ENCODE results near the gene SOX5.
"Not testable (repeated sequence)": the region's sequence is repeated elsewhere in the genome, so short reads cannot be mapped to it uniquely, and the experiment has no call there.

SOX5 gene

GRCh38 chr12:23830210-23830609 lies 119.3 kb downstream of the SOX5 start:
- Histone ChIP-seq H2AFZ (ENCODE audit: low read depth, low read length) (no peak overlapping the region), H2BK12ac (ENCODE audit: low read length in 2 of 2) (no peak overlapping the region), H3K18ac (ENCODE audit: low read depth in 1 of 2, low read length in 2 of 2) (no peak overlapping the region), H3K9ac (ENCODE audit: low read length) (no peak overlapping the region), H3K4me2 (ENCODE audit: low read length, poor library complexity, severe bottlenecking) (no peak overlapping the region), H3K27ac (ENCODE audit: low read length, poor library complexity, severe bottlenecking) (no peak overlapping the region), H3K4me3 (ENCODE audit: insufficient read depth in 1 of 2, low read depth in 1 of 2, low read length in 2 of 2) (no peak overlapping the region), H4K91ac (ENCODE audit: low read length) (no peak overlapping the region), H3K23ac (ENCODE audit: low read length in 2 of 2) (no peak overlapping the region), H2BK15ac (ENCODE audit: low read depth, poor library complexity, severe bottlenecking) (no peak overlapping the region), H3K4me1 (ENCODE audit: control insufficient read depth, insufficient read depth, low read depth, low read length) (no peaks in the 10 kb centered on the region), H3K4ac (ENCODE audit: low read depth in 1 of 2, low read length in 2 of 2) (no peak overlapping the region), H3K9me3 (ENCODE audit: control insufficient read depth, low read length) (no peaks in the 10 kb centered on the region), H3K79me1 (replicated peaks; ENCODE audit: low read length, poor library complexity, severe bottlenecking) (no peaks in the 10 kb centered on the region), H3K27me3 (ENCODE audit: control insufficient read depth in 1 of 2, insufficient read depth in 1 of 2, low read length in 2 of 2) (no peaks in the 10 kb centered on the region), H2BK120ac (ENCODE audit: low read depth, low read length) (no peak overlapping the region), H2AK5ac (ENCODE audit: low read length, severe bottlenecking) (no peak overlapping the region), H3K36me3 (ENCODE audit: control insufficient read depth in 1 of 2, insufficient read depth in 2 of 2, low read depth in 1 of 2, low read length in 2 of 2) (no peaks in the 10 kb centered on the region), H3K14ac (ENCODE audit: low read length in 2 of 2) (no peak overlapping the region), H2BK5ac (ENCODE audit: low read depth, low read length, poor library complexity, severe bottlenecking) (no peak overlapping the region), H4K8ac (ENCODE audit: low read length) (no peak overlapping the region)
- no peak for DNase-seq
- 83% methylated on average over 2 of the region's 2 CpGs for WGBS

DNA sequence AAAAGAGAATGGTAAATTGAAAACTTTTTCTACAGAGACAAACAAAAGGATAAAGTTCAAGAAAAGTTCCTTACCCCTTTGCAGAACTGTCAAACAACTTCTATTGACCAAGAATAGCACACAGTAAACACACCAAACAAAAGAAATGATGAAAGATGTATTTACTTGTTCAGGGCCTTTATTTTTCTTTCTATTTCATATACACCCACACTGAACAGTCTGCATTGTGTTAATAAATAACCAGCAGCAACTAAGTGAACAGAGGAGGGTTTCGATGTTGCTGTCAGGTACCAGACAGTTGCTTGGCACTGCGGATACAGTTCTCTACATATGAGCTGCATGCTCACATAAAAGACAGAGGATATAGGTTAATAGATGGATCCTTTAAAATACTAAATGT lies 122.1 kb downstream of the SOX5 start:
- no peak overlapping the region for H4K91ac ChIP-seq (ENCODE audit: low read length)
- no peak overlapping the region for H2BK15ac ChIP-seq (ENCODE audit: low read depth, poor library complexity, severe bottlenecking)
- H3K4me2 ChIP-seq (ENCODE audit: low read length, poor library complexity, severe bottlenecking) = no peak overlapping the region
- H3K4me1 ChIP-seq (ENCODE audit: control insufficient read depth, insufficient read depth, low read depth, low read length) = no peaks in the 10 kb centered on the region
- no peak overlapping the region for H3K18ac ChIP-seq (ENCODE audit: low read depth in 1 of 2, low read length in 2 of 2)
- H3K27me3 ChIP-seq (ENCODE audit: control insufficient read depth in 1 of 2, insufficient read depth in 1 of 2, low read length in 2 of 2) = no peaks in the 10 kb centered on the region
- no peak overlapping the region for H3K14ac ChIP-seq (ENCODE audit: low read length in 2 of 2)
- H2BK5ac ChIP-seq (ENCODE audit: low read depth, low read length, poor library complexity, severe bottlenecking) = no peak overlapping the region
- no peaks in the 10 kb centered on the region for H3K9me3 ChIP-seq (ENCODE audit: control insufficient read depth, low read length)
- no peaks in the 10 kb centered on the region for H3K36me3 ChIP-seq (ENCODE audit: control insufficient read depth in 1 of 2, insufficient read depth in 2 of 2, low read depth in 1 of 2, low read length in 2 of 2)
- no peak overlapping the region for H2BK120ac ChIP-seq (ENCODE audit: low read depth, low read length)
- no peak overlapping the region for H2AFZ ChIP-seq (ENCODE audit: low read depth, low read length)
- H2BK12ac ChIP-seq (ENCODE audit: low read length in 2 of 2) = no peak overlapping the region
- no peak overlapping the region for H3K27ac ChIP-seq (ENCODE audit: low read length, poor library complexity, severe bottlenecking)
- no peaks in the 10 kb centered on the region for H3K79me1 ChIP-seq (replicated peaks; ENCODE audit: low read length, poor library complexity, severe bottlenecking)
- 95% methylated on average over 2 of the region's 2 CpGs for WGBS
- H3K4me3 ChIP-seq (ENCODE audit: insufficient read depth in 1 of 2, low read depth in 1 of 2, low read length in 2 of 2) = no peak overlapping the region
- no peak overlapping the region for H3K23ac ChIP-seq (ENCODE audit: low read length in 2 of 2)
- no peak for DNase-seq
- H3K9ac ChIP-seq (ENCODE audit: low read length) = no peak overlapping the region
- H3K4ac ChIP-seq (ENCODE audit: low read depth in 1 of 2, low read length in 2 of 2) = no peak overlapping the region
- no peak overlapping the region for H2AK5ac ChIP-seq (ENCODE audit: low read length, severe bottlenecking)
- no peak overlapping the region for H4K8ac ChIP-seq (ENCODE audit: low read length)

- H3K4me2 ChIP-seq (ENCODE audit: low read length, poor library complexity, severe bottlenecking); H2BK120ac ChIP-seq (ENCODE audit: low read depth, low read length); H3K9ac ChIP-seq (ENCODE audit: low read length); H2AK5ac ChIP-seq (ENCODE audit: low read length, severe bottlenecking); H3K9me3 ChIP-seq (ENCODE audit: control insufficient read depth, low read length); H2BK12ac ChIP-seq (ENCODE audit: low read length in 2 of 2); H2AFZ ChIP-seq (ENCODE audit: low read depth, low read length); H3K79me1 ChIP-seq (replicated peaks; ENCODE audit: low read length, poor library complexity, severe bottlenecking); H4K91ac ChIP-seq (ENCODE audit: low read length); H2BK15ac ChIP-seq (ENCODE audit: low read depth, poor library complexity, severe bottlenecking); DNase-seq; H3K4me1 ChIP-seq (ENCODE audit: control insufficient read depth, insufficient read depth, low read depth, low read length); H3K14ac ChIP-seq (ENCODE audit: low read length in 2 of 2); H3K23ac ChIP-seq (ENCODE audit: low read length in 2 of 2); H4K8ac ChIP-seq (ENCODE audit: low read length); H3K27ac ChIP-seq (ENCODE audit: low read length, poor library complexity, severe bottlenecking); H3K18ac ChIP-seq (ENCODE audit: low read depth in 1 of 2, low read length in 2 of 2); H3K27me3 ChIP-seq (ENCODE audit: control insufficient read depth in 1 of 2, insufficient read depth in 1 of 2, low read length in 2 of 2); H3K36me3 ChIP-seq (ENCODE audit: control insufficient read depth in 1 of 2, insufficient read depth in 2 of 2, low read depth in 1 of 2, low read length in 2 of 2); H2BK5ac ChIP-seq (ENCODE audit: low read depth, low read length, poor library complexity, severe bottlenecking); H3K4me3 ChIP-seq (ENCODE audit: insufficient read depth in 1 of 2, low read depth in 1 of 2, low read length in 2 of 2); H3K4ac ChIP-seq (ENCODE audit: low read depth in 1 of 2, low read length in 2 of 2): not testable (repeated sequence)
- 98% methylated on average over 11 of the region's 11 CpGs for WGBS
Observed at GRCh38 chr12:23825124-23825523, 124.3 kb downstream of the SOX5 start.

DNA sequence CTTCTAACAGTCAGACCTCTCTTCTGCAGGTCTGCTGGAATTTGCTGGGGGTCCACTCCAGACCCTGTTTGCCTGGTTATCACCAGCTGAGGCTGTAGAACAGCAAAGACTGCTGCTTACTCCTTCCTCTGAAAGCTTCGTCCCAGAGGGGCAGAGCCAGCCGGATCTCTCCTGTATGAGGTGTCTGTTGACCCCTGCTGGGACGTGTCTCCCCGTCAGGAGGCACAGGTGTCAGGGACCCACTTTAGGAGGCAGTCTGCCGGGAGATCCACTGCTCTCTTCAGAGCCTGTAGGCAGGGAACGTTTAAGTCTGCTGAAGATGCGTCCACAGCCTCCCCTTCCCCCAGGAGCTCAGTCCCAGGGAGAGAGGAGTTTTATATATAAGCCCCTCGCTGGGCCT lies 125.1 kb downstream of the SOX5 start:
- H2BK120ac ChIP-seq (ENCODE audit: low read depth, low read length) = no peak overlapping the region
- H3K4me3 ChIP-seq (ENCODE audit: insufficient read depth in 1 of 2, low read depth in 1 of 2, low read length in 2 of 2) = no peak overlapping the region
- H4K91ac ChIP-seq (ENCODE audit: low read length) = no peak overlapping the region
- no peaks in the 10 kb centered on the region for H3K4me1 ChIP-seq (ENCODE audit: control insufficient read depth, insufficient read depth, low read depth, low read length)
- H3K9me3 ChIP-seq (ENCODE audit: control insufficient read depth, low read length) = no peaks in the 10 kb centered on the region
- no peak overlapping the region for H3K14ac ChIP-seq (ENCODE audit: low read length in 2 of 2)
- no peak overlapping the region for H3K4me2 ChIP-seq (ENCODE audit: low read length, poor library complexity, severe bottlenecking)
- no peak overlapping the region for H2AFZ ChIP-seq (ENCODE audit: low read depth, low read length)
- H3K23ac ChIP-seq (ENCODE audit: low read length in 2 of 2) = no peak overlapping the region
- H2BK15ac ChIP-seq (ENCODE audit: low read depth, poor library complexity, severe bottlenecking) = no peak overlapping the region
- no peak overlapping the region for H2AK5ac ChIP-seq (ENCODE audit: low read length, severe bottlenecking)
- 92% methylated on average over 8 of the region's 8 CpGs for whole genome bisulfite sequencing
- no peaks in the 10 kb centered on the region for H3K27me3 ChIP-seq (ENCODE audit: control insufficient read depth in 1 of 2, insufficient read depth in 1 of 2, low read length in 2 of 2)
- no peak overlapping the region for H2BK5ac ChIP-seq (ENCODE audit: low read depth, low read length, poor library complexity, severe bottlenecking)
- no peak overlapping the region for H4K8ac ChIP-seq (ENCODE audit: low read length)
- no peak overlapping the region for H2BK12ac ChIP-seq (ENCODE audit: low read length in 2 of 2)
- H3K36me3 ChIP-seq (ENCODE audit: control insufficient read depth in 1 of 2, insufficient read depth in 2 of 2, low read depth in 1 of 2, low read length in 2 of 2) = no peaks in the 10 kb centered on the region
- no peak overlapping the region for H3K9ac ChIP-seq (ENCODE audit: low read length)
- no peak overlapping the region for H3K4ac ChIP-seq (ENCODE audit: low read depth in 1 of 2, low read length in 2 of 2)
- H3K27ac ChIP-seq (ENCODE audit: low read length, poor library complexity, severe bottlenecking) = no peak overlapping the region
- no peak overlapping the region for H3K18ac ChIP-seq (ENCODE audit: low read depth in 1 of 2, low read length in 2 of 2)
- H3K79me1 ChIP-seq (replicated peaks; ENCODE audit: low read length, poor library complexity, severe bottlenecking) = no peaks in the 10 kb centered on the region
- DNase-seq = no peak
